ENCODE measurements around the gene TGM6.

The TGM6 gene

GRCh38 chr20:2470423-2471193, 89.9 kb downstream of the TGM6 start, which contains the start of gene SNRPB:
Gene SNRPB (minus strand): TSS chr20:2470789. CDS start chr20:2470690, 99 bp downstream.
- ATAC-seq, result peak; percentile 97
- H3K4me1 Mint-ChIP-seq, result peaks cover 55% of the 10 kb centered on the region

DNA sequence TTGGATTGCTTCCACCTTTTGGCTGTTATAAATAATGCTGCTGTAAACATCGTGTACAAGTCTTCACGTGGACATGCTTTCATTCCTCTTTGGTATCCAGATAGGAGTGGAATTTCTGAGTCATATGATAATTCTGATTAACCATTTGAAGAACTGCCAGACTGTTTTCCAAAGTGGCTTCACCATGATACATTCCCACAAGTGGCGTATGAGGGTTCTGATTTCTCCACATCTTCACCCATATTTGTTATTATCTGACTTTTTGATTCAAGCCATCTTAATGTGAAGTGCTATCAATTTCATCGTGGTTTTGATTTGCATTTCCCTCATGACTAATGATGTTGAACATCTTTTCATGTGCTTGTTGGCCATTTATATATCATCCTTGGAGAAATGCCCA, 92.8 kb downstream of the TGM6 start:
- H3K4me3 Mint-ChIP-seq, result no peak overlapping the region
- H3K9me3 Mint-ChIP-seq, result no peaks in the 10 kb centered on the region
- no peak overlapping the region for H3K27ac Mint-ChIP-seq
- H3K4me1 Mint-ChIP-seq, result peaks cover 29% of the 10 kb centered on the region
- DNase-seq (no peak), ATAC-seq (no peak)
- no peaks in the 10 kb centered on the region for H3K27me3 Mint-ChIP-seq

More at GRCh38 chr20:2470423-2471193, 89.9 kb downstream of the TGM6 start, which contains the start of gene SNRPB:
- H3K27me3 Mint-ChIP-seq, result no peaks in the 10 kb centered on the region
- H3K9me3 Mint-ChIP-seq, result no peaks in the 10 kb centered on the region
- DNase-seq, result peak; percentile 94 to 98
- H3K4me3 Mint-ChIP-seq, result peak within 1 kb of the TSS; percentile 97 to 98
- peak within 1 kb of the TSS; percentile 100 for H3K27ac Mint-ChIP-seq

DNA sequence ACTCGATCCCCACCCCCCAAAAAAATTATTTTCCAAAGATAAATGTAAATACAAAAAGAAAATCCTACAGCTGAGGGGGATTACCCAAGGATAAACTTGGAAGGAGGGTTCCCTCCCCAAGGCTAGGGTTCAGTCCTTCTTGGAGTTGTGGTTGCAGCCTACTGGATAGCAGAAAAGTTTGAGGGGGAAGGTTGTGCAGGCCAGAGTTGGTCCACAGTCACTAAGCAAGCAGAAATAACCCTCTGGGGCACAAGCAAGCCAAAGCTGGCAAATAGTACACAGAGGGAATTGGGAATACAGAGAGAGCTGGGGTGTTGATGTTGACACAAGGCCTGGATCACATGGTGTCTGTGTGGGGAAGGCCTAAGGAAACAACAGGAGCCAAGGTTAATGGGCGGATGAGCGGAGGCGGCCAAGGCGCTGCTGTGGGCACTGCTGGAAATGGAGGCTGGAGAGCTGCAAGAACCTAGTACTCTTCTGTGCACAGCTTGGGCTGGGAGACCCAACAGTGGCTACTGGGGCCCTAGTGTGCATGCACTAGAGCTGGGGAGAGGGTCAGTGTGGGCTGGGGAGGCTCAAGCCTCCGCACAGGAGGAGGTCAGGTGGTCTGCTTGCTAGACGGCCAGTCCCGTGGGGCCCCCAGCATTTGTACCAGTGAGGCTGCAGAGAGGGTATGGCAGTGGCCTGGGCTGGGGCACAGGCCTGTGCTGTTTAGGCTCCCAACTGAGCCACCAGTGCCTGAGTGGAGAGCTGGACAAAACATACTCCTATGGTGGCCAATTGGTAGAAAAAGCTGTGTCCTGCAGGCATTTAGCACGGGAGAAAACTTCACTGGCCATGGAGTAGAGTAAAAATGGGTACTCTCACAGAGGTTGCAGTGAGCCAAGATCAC, 95.4 kb downstream of the TGM6 start:
- no peak for ATAC-seq
- H3K9me3 Mint-ChIP-seq, result peaks cover 0 to 2% of the 10 kb centered on the region in 2 donors
- H3K4me3 Mint-ChIP-seq, result no peak overlapping the region

GRCh38 chr20:2476742-2477615, 96.3 kb downstream of the TGM6 start:
- H3K9me3 Mint-ChIP-seq, result peaks cover 0 to 4% of the 10 kb centered on the region in 2 donors
- H3K4me3 Mint-ChIP-seq, result no peak overlapping the region
- ATAC-seq (no peak), DNase-seq (no peak)
- no peaks in the 10 kb centered on the region for H3K4me1 Mint-ChIP-seq
- no peak overlapping the region for H3K27ac Mint-ChIP-seq
- no peaks in the 10 kb centered on the region for H3K27me3 Mint-ChIP-seq

More for the DNA sequence above, 95.4 kb downstream of the TGM6 start:
- no peak overlapping the region for H3K27ac Mint-ChIP-seq
- H3K4me1 Mint-ChIP-seq, result peaks cover 7% of the 10 kb centered on the region
- DNase-seq, result no peak
- H3K27me3 Mint-ChIP-seq, result no peaks in the 10 kb centered on the region

DNA sequence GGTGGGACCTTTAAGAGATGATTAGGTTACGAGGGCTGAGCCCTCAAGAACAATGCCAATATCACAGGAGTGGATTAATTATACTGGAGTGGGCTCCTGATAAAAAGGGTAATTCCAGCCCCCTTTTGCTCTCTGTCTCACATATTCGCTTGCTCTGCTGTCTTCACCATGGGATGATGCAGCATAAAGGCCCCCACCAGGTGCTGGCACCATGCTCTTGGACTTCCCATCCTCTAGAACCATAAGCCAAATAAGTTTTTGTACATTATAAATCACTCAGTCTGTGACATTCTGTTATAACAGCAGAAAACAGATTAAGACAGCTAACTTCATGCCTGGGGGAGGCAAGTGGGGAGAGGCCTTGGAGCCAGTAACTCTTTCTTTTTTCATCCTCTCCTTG, 99.7 kb downstream of the TGM6 start:
- Mint-ChIP-seq H3K27me3 (no peaks in the 10 kb centered on the region), H3K27ac (no peak overlapping the region), H3K4me1 (no peaks in the 10 kb centered on the region), H3K9me3 (peaks cover 0 to 4% of the 10 kb centered on the region in 2 donors), H3K4me3 (no peak overlapping the region)
- no peak for ATAC-seq
- no peak for DNase-seq
